HG03354 (cell line): ENCODE data around the gene VPS35L.

ENCODE experiments used
- ATAC-seq: cut with Tn5 transposase; IDR thresholded peaks from one replicate; pipeline ENCODE4 v1.9.1; 2021; ENCODE audit warnings: mild to moderate bottlenecking; ENCODE audit not compliant: unreplicated experiment, poor library complexity, severe bottlenecking

Gene VPS35L

GRCh38 chr16:19722981-19723380 is 167.5 kb downstream of the VPS35L start:
- ATAC-seq = no peak

DNA sequence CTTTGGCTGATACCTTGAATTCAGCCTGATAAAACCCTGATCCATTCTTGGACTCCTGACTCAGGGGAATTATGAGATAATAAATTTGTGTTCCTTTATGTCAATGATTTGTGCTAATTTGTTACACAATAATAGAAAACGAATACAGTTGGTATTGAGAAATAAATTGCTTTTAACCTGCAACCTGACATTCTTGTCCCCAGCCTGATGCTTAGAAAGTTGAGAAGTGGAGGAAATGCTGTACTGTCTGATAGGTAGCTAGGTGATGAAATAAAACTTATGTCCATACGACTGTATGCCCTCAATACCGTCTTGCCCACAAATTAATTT is 173.1 kb downstream of the VPS35L start:
- ATAC-seq = no peak

DNA sequence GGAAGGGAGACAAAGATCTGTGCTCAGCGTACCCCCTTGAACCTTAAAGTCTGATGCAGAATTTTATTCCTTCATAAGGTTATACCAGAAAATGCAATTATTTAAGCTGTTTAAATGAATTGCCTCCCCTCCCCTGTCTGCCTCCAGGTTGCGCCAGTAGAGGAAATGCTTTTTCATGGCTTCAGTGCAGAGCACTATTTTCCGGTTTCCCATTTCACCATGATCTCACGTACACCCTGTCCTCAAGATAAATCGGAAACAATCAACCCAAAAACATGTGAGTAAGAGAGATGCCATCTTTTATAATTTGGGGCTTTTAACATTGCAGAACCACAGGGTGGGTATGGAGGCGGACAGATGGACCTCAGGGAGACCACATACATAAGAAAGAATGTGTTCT is 178.0 kb downstream of the VPS35L start:
- ATAC-seq = no peak

GRCh38 chr16:19735074-19735867 is 179.8 kb downstream of the VPS35L start:
- ATAC-seq = no peak

GRCh38 chr16:19737306-19738038 is 182.0 kb downstream of the VPS35L start:
- ATAC-seq = no peak

DNA sequence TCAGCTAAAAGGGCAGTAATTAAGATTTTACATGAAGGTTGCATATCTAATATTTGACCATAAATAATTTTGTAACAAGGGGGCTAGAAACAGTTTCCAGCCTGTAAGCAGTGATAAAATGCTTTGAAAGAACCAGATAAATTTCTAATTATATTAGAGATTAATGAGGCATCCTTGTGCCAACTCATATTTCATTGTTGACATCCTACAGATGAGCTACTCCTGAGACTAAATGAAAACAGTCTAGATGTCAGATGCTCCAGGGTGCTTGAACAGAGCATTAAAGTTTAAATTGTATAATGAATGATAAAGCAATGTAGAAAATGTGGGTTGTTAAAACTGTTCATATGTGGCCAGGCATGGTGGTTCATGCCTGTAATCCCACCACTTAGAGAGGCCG is 185.9 kb downstream of the VPS35L start:
- ATAC-seq = no peak

DNA sequence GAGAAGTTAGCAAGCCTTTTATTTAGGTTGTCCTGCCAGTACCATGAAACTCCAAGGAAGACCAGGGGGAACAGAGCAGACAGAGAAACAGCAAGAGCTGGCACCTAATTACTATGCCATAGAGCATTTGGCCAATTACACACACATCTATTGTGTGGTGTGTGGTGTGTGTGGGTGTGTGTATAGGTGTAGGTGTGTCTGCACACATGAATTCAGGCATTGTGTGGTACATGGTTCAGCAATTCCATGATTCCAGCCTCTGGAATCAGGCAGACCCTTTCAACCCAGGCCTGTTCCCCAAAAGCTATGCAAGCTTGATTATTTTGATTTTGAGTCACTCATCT is 188.3 kb downstream of the VPS35L start:
- no peak for ATAC-seq

DNA sequence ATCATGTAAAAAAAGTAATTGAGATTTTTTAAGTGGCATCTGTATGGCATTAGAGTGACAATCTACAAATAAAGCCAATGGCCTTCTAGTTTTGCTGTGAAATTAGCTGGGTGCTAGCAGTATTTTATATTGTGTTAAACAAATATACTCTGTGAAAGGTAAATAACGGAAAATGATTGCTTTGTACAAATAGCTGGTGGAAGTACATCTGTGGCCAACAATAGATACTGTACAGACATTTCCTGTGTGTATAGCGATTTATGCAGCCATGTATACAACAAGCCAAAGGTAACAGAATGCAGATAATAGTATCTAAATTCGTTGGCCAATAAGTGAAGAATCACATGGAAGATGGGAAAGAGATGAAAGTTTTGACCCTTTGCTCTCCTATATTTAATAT is 189.2 kb downstream of the VPS35L start:
- ATAC-seq = no peak

DNA sequence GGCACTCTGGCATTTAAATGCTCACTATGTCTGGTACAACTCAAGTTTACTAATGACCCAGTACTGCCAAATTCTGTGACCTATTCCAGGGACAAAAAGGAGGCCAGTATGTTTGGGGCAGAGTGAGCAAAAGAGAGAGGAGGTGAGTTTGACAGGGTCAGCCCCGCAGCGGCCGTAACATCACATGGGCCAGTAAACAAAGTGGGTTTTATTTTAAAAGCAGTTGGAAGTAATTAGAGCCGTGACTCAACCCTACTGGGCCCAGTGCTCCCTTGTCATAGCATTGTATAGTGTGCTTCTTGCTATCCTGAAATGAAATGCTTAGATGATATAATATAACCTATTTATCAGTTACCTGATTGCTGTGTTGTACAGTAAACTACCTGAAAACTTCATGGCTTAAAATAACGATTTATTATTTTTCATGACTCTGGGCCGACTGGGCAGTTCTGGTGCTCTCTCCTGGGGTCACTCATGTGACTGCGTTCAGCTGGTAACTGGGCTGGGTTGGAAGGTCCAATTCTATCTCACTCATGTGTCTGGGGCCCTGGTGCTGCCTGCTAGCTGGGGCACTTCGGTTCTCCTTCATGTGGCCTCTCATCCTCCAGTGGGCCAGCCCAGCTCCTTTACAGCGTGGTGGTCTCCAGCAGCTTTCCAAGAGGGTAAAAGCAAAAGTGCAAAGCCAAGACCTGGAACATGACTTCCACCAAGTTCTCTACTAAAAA is 189.9 kb downstream of the VPS35L start:
- no peak for ATAC-seq

DNA sequence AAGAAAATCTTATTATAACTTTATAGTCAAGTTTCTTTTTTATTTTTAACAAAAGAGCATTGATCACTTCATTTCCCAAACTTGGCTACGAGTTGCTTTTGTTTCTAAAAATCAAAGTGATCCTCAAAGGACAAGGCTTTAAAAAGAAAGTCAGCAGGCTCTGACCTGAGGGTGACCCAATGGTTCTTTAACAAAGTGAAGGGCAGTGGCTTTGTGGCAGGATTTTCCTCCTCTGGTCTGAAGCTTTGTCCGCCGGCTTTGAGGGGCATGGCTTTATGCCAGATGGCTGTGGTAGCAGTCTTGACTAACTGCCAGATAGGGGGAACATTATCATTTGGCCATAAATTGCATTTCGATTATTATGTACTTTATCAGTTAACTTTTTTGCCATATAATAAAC is 191.1 kb downstream of the VPS35L start:
- ATAC-seq = no peak

- ATAC-seq = no peak
Observed at GRCh38 chr16:19748389-19749168, 193.1 kb downstream of the VPS35L start.

DNA sequence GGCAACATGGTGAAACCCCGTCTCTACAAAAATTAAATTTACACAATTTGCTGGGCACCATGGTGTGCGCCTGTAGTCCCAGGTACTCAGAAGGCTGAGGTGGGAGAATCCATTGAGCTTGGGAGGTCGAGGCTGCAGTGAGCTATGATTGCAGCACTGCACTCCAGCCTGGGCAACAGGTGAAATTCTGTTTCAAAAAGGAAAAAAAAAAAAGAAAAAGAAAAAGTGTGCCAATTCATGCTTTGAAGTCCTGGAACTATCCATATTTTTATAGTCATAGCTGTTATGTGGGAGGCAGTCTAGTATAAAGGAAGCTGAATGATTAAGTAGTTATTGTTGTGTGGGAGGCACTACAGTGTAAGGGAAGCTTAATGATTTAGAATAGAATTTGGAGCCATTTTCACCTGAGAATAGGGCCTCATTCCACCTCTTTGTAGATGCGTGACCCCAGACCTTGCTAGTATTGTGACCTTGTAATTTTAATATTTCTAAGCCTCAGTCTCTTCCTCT is 194.1 kb downstream of the VPS35L start:
- no peak for ATAC-seq
